Subcutaneous adipose tissue (tissue), 4 donors: ENCODE measurements around the gene HSD11B1. TPM values are rescaled to one million over a fixed set of nuclear protein-coding genes. Genes with fewer than 3 reads are reported as not detected.

Experiments used
- CTCF ChIP-seq: fragments of 450-650 bp; IDR thresholded peaks from one replicate; pipeline ENCODE4 v1.5.1; 2016; ENCODE audit warnings: low read depth, mild to moderate bottlenecking, control low read depth, antibody characterized with exemption, moderate library complexity
- total RNA-seq, 4 donors: library from RNA; depleted of rRNA; stranded (reverse); fragments of >200 nt; gene quantifications; one replicate each; pipeline ENCODE4 v1.1.0, GENCODE V29; 2016

Gene HSD11B1
- total RNA-seq, 4 donors from 2014 or later = 2.1 to 165 (median 45.8) TPM

DNA sequence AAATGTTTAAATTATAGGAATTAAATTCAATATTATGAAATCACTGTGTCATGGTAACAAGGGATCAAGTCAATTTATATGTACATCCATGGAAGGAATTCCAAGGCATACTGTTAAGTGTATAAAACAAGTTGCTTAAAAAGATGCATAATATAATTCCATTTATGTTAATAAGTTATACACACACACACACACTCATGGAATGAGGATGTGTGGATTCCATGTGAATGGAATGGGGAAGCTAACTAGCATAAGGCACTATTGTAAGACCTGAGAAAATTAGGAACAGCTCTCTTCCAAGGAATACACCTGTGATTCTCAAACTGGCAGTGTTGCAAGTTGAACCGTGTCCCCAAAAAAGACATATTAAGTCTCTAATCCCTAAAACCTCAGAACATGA, 33.6 kb downstream of the HSD11B1 start:
- TF ChIP-seq CTCF = no peak

DNA sequence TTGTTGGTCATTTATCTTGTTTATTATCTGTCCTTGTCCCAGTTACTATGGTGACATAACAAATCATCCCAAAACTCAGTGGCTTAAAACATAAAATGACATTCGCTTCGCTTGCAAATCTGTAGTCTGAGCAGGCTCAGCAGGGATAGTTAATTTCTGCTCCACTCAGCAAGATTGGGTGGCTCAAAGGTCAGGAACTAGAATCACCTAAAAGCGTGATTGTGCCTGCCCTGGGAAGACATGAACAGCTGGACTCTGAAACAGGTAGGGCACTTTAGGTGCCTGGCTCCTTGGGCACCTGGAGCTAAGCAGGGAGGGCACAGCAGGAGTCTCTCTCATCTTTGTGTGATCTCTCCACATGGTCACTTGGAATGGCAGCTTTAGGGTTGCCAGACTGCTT, 36.5 kb downstream of the HSD11B1 start:
- TF ChIP-seq CTCF = no peak

- TF ChIP-seq CTCF = no peak
Observed at GRCh38 chr1:209741889-209742288, 37.2 kb downstream of the HSD11B1 start.

DNA sequence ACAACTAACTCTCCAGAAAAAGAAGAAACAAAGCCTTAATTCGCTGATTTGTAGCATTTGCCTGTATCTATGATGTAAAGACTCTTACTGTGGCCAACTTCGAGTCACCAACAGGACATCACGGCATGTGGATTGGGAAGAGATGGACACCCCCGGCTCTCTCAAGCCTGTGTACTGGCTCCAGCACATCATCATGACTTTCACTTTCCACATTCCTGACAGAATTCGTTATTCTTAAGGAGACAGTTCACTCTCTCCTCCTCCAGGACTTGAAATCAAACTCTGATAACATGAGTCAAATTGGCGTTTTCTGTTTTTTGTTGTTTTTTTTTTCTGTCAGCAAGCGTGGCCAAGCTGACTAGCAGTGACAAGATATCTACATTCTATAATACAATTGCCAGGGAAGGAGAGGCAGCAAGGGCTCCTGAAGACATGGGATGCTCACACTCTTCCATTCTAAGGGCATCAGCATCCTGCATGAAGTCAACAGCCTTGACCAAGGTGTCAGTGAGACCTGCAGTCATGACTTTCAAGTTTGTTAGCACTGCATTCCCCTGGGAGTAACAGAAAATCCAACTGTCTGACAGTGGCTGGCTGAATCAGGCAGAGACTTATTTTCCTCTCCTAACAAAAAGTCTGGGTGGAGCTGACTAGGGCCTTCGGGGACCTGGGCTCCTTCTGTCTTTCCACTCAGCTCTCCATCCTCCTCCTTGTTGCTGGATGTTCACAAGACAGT, 37.9 kb downstream of the HSD11B1 start:
- no peak for TF ChIP-seq CTCF

DNA sequence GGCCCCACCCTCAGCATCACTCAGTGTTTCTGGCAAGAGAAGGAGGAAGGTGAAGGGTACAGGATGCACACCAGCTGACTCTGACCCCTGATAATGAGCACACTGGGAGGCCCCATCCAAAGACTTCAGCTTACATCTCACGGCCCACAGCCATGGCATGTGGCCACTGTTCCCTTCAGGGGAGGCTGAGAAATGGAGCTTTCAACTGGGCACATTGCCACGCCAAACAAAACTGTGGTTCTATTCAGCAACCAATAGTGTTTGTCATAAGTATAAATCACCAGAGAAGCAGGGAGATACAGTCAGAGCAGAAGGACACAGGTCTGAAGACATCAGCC, 38.5 kb downstream of the HSD11B1 start:
- no peak for TF ChIP-seq CTCF

DNA sequence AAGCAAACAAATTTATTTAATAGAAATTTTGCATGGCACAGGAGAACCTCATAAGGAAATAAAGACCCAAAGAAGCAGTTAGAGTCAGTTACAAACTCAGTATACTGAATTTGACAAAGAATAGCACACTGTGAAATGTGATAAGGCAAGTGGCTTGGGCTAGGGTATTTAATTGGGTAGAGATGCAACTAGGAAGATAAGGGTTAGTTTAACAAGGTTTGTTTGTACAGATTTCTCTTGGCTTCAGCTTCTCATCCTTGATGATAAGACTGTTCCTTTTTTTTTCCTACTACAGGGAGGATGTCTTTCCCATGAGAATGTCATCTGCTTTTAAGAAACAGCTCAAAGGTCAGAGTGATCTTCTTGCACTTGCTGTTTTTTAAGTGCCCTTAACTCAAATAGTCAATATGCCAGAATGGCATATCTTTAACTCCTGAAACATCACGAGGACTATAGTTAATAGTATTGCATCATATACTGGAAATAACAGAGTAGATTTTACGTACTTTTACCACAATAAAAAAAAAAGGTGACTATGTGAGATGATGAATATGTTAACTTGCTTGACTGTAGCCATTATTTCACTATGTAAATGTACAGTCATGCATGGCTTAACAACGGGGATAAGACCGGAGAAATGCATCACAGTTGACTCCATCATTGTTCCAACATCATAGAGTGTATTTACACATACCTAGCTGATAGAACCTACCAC, 42.0 kb downstream of the HSD11B1 start:
- no peak for TF ChIP-seq CTCF

DNA sequence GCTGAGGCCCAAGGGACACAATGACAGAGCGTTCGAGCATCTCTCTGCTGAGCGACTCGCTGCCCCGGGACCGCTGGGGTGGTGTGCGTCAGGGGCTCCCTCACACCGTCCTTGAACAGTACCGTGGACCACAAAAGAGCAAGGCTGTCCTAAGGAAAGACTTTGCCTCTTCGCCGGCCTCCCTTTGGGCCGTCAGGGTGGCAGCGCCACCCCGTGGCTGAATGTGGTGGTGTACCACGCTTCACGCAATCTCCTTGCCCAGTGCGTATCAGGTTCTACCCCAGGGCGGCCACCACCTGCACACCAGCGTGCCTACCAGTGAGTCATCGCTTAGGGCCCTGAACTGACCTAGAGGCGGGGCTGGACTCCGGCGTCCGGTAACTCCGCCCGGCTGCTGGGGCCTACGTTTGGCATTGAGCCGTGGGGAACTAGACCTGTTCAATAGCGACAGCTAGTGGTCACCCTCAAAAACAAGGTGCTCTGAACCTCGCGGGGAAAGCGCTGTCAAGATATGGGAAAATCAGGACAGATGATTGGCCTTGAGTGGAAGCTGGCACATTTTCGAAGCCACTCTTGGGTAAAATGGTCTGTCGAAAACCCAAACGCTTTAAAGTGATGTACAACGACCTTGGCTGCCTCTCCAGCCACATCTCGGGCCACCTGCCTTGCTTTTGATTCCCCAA, 43.1 kb downstream of the HSD11B1 start:
- no peak for TF ChIP-seq CTCF
